HFF-Myc (cell line): ENCODE results near the gene RSPH9.
"Not testable (repeated sequence)": the region's sequence is repeated elsewhere in the genome, so short reads cannot be mapped to it uniquely, and the experiment has no call there.

Experiments used
- DNase-seq: peaks from one replicate; pipeline ENCODE4 v3.0.0-alpha.2; 2011; ENCODE audit warnings: low read depth; ENCODE audit errors: extremely low read depth
- H3K4me3 ChIP-seq: replicated peaks from 2 replicates; pipeline ENCODE4 v1.5.1; 2011; ENCODE audit warnings: low read depth, mild to moderate bottlenecking, control low read depth, low read length
- CTCF ChIP-seq: IDR thresholded peaks from 2 replicates; pipeline ENCODE4 v1.5.1; 2012; ENCODE audit warnings: mild to moderate bottlenecking, low read depth, low read length, control low read depth; ENCODE audit errors: missing control alignments

The RSPH9 gene

GRCh38 chr6:43658161-43658560, 13.3 kb downstream of the RSPH9 start:
- no peak for TF ChIP-seq CTCF
- no peak for DNase-seq
- no peak overlapping the region for H3K4me3 ChIP-seq

GRCh38 chr6:43662948-43663347, 18.1 kb downstream of the RSPH9 start:
- not testable (repeated sequence) for H3K4me3 ChIP-seq, DNase-seq

GRCh38 chr6:43665376-43665775, 20.5 kb downstream of the RSPH9 start:
- no peak for DNase-seq
- no peak for TF ChIP-seq CTCF
- no peak overlapping the region for H3K4me3 ChIP-seq

GRCh38 chr6:43666196-43666920, 21.5 kb downstream of the RSPH9 start:
- H3K4me3 ChIP-seq, result no peak overlapping the region
- no peak for DNase-seq
- no peak for TF ChIP-seq CTCF

- peak; percentile 95 for TF ChIP-seq CTCF
- DNase-seq, result peak; percentile 27
- H3K4me3 ChIP-seq, result no peak overlapping the region
These were observed 22.7 kb downstream of the RSPH9 start for GRCh38 chr6:43667245-43668150.

- DNase-seq, result peak; percentile 24
- peak; percentile 64 for TF ChIP-seq CTCF
- H3K4me3 ChIP-seq, result no peak overlapping the region
These were observed 23.6 kb downstream of the RSPH9 start for GRCh38 chr6:43668151-43669028.
